PC-3 (cell line): Measurements from ENCODE around the gene PYGM.

ENCODE experiments used
- EZH2 ChIP-seq: fragments of 300-600 bp; sonication (generic); IDR thresholded peaks from one replicate; pipeline ENCODE4 v1.6.1; 2017; ENCODE audit warnings: antibody characterized with exemption, mild to moderate bottlenecking, low read length; ENCODE audit not compliant: unreplicated experiment
- EZH2phosphoT487 ChIP-seq: fragments of 300-600 bp; sonication (generic); IDR thresholded peaks from 2 replicates; pipeline ENCODE4 v1.6.1; 2018; ENCODE audit warnings: mild to moderate bottlenecking, antibody characterized with exemption, low read length, borderline replicate concordance
- TF ChIP-seq, protein P1 (sequence below): fragments of 300-600 bp; sonication (generic); conservative IDR thresholded peaks from 2 replicates; pipeline ENCODE4 v1.5.1; 2017; ENCODE audit warnings: antibody characterized with exemption, low read depth, mild to moderate bottlenecking, low read length

DNA sequence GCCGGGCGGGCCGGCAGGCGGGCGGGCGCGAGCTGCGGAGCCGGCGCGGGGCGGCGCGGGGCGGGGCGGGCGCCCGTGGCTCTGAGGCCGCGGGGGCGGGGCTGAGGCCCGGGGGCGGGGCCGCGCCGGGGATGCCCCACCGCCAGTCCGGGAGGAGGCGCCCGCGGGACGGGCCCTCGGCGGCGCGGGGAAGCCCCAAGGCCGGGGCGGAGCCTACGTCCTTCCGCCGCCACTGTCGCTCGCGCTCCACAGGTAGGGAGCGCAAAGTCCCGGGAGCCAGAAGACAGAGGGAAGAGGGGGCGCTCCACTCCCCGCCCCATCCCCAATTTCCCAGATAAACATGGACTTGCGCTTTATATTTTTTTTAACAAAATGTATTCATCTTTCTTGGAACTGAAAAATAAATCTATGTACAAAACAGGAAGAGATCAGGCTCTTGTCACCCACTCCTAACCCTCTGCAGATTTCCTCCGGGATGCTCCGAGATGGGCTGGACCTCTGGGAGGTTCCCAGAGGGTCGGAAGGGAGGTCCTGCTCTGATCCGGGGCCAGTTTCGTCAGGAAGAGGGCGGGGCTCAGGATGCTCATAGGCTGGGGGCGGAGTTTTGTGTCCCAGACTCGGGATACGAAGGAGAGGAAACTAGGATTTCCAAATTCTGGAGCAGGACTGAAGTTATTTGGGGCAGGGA, 43.5 kb upstream of the PYGM start, which contains the start of gene MAP4K2:
- TF ChIP-seq, protein P1, sequence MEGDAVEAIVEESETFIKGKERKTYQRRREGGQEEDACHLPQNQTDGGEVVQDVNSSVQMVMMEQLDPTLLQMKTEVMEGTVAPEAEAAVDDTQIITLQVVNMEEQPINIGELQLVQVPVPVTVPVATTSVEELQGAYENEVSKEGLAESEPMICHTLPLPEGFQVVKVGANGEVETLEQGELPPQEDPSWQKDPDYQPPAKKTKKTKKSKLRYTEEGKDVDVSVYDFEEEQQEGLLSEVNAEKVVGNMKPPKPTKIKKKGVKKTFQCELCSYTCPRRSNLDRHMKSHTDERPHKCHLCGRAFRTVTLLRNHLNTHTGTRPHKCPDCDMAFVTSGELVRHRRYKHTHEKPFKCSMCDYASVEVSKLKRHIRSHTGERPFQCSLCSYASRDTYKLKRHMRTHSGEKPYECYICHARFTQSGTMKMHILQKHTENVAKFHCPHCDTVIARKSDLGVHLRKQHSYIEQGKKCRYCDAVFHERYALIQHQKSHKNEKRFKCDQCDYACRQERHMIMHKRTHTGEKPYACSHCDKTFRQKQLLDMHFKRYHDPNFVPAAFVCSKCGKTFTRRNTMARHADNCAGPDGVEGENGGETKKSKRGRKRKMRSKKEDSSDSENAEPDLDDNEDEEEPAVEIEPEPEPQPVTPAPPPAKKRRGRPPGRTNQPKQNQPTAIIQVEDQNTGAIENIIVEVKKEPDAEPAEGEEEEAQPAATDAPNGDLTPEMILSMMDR, result peak; percentile 46
- no peak for TF ChIP-seq EZH2
- TF ChIP-seq EZH2phosphoT487, result no peak
